HCEC 1CT (cell line): ENCODE measurements around the gene PLAAT2.
"Not testable (repeated sequence)": the region's sequence is repeated elsewhere in the genome, so short reads cannot be mapped to it uniquely, and the experiment has no call there.

Experiments
- DNase-seq: peaks from one replicate; pipeline ENCODE4 v3.0.0-alpha.2; 2017

Gene PLAAT2

GRCh38 chr11:63547061-63547460 lies 16.1 kb downstream of the PLAAT2 start:
- DNase-seq: no peak

GRCh38 chr11:63543711-63544110 lies 19.5 kb downstream of the PLAAT2 start:
- no peak for DNase-seq

GRCh38 chr11:63542506-63542905 lies 20.7 kb downstream of the PLAAT2 start:
- not testable (repeated sequence) for DNase-seq

GRCh38 chr11:63537293-63538101 lies 25.7 kb downstream of the PLAAT2 start:
- no peak for DNase-seq

DNA sequence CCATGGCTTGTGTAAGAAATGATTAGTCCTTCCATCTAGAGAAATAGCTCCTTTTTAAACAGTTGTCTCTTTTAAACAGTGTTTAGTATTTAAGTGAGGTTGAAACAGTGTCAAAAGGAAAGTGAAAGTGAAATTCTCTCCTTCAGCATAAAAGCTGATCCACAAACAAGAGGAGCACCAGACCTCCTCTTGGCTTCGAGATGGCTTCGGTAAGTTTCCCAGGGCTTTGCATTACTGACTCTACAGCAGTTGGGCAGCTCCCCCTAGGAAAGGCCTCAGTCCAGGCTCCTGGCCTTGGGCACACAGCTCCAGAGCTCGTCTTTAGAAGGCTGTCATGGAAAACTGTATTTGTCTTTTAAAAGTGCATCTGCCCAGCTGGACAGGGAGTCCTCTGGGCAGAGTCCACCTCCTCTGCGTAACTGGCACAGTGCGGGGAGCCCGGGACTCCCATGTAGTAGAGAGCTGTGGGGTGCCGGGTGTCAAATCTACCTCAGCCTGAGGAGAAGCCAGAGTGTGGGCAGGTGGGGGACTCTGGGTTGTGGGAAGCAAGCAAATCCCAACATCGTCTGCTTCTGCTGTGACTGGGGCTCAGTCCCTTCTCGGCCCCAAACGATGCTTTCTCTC lies 26.4 kb downstream of the PLAAT2 start, which contains the start of gene PLAAT4:
Gene PLAAT4, plus strand, starts transcription at position 140 of the 624 bp plus-strand sequence. Its CDS starts 61 bp downstream, at position 201.
- DNase-seq: peak; percentile 40

- DNase-seq: no peak
Observed at GRCh38 chr11:63535734-63536133, 27.4 kb downstream of the PLAAT2 start.

- DNase-seq: no peak
Observed at GRCh38 chr11:63534895-63535461, 28.2 kb downstream of the PLAAT2 start.

- no peak for DNase-seq
Observed at GRCh38 chr11:63534076-63534475, 29.1 kb downstream of the PLAAT2 start.

- DNase-seq: no peak
Observed at GRCh38 chr11:63532799-63533475, 30.2 kb downstream of the PLAAT2 start.

- no peak for DNase-seq
Observed at GRCh38 chr11:63532117-63532516, 31.1 kb downstream of the PLAAT2 start.

GRCh38 chr11:63531074-63531792 lies 31.9 kb downstream of the PLAAT2 start:
- peak; percentile 81 for DNase-seq

GRCh38 chr11:63530021-63530420 lies 33.2 kb downstream of the PLAAT2 start:
- DNase-seq: no peak

- not testable (repeated sequence) for DNase-seq
Observed at GRCh38 chr11:63529373-63529772, 33.8 kb downstream of the PLAAT2 start.

DNA sequence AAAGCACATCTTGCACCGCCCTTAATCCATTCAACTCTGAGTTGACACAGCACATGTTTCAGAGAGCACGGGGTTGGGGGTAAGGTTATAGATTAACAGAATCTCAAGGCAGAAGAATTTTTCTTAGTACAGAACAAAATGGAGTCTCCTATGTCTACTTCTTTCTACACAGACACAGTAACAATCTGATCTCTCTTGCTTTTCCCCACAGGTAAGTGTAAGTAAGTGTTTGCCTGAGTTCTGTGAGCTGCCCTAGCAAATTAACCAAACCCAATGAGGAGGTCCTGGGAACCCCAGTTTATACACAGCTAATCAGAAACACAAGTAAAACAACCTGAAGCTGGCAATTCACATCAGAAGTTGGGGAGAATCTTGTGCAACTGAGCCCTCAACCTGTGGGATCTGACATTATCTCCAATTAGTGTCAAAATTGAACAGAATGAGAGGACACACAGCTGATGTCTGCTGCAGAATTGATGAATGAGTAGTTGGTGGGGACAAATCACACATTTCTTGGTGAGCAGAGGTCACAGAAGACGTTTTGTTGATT lies 34.4 kb downstream of the PLAAT2 start:
- DNase-seq: not testable (repeated sequence)

DNA sequence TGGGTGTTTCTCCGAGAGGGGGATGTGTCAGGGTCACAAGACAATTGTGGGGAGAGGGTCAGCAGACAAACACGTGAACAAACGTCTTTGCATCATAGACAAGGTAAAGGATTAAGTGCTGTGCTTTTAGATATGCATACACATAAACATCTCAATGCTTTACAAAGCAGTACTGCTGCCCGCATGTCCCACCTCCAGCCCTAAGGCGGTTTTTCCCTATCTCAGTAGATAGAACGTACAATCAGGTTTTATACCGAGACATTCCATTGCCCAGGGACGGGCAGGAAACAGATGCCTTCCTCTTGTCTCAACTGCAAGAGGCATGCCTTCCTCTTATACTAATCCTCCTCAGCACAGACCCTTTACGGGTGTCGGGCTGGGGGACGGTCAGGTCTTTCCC lies 35.0 kb downstream of the PLAAT2 start:
- DNase-seq: not testable (repeated sequence)

DNA sequence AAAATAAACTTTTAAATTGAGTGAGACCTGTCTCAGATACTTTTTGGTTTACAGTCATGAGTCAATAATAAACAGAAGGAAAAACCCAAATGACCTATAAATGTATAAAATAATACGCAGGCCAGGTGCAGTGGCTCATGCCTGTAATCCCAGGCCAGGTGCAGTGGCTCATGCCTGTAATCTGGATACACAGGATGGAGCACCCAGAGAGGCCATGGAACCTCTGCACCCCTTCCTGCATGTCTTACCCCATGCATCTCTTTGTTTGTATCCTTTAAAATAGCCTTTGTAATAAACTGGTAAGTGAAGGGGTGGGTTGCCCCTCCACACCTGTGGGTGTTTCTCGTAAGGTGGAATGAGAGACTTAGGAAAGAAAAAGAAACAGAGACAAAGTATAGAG lies 35.5 kb downstream of the PLAAT2 start:
- no peak for DNase-seq

- DNase-seq: no peak
Observed at GRCh38 chr11:63523151-63523550, 40.0 kb downstream of the PLAAT2 start.

DNA sequence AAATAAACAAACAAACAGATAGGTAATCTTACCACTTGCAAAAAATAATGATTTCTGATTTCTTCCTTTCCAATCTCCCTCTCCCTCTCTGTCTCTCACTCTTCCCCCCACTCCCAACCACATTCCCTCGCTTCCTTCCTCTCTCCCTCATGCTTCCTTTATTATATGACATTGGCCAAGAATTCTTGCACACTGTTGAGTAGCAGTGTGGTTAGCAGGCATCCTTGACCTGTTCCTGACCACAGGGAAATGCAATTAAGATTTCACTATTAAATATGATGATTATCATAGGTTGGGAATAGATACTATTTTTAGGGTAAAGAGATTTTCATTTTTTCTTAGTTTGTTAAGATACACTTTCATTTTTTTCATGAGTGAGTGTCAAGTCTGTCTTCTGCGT lies 41.3 kb downstream of the PLAAT2 start:
- DNase-seq: no peak

GRCh38 chr11:63520606-63521170 lies 42.5 kb downstream of the PLAAT2 start:
- DNase-seq: no peak

GRCh38 chr11:63518548-63518947 lies 44.6 kb downstream of the PLAAT2 start:
- DNase-seq: peak; percentile 56

GRCh38 chr11:63517156-63517555 lies 46.0 kb downstream of the PLAAT2 start:
- DNase-seq: no peak

DNA sequence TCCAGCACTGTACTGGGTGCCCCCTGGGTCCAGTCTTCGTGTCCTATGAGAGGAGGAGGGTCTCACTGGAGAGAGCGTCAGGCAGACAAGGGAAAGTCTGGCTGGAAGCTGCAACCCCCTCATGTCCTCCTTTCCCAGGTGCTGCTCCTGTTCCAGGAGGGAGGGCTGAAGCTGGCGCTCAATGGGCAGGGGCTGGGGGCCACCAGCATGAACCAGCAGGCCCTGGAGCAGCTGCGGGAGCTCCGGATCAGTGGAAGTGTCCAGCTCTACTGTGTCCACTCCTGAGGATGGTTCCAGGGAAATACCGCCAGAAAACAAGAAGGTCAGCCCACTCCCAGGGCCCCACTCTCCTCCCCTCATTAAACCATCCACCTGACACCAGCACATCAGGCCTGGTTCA lies 47.1 kb downstream of the PLAAT2 start:
- DNase-seq: no peak
